Transverse colon (tissue), 4 donors: ENCODE results near the gene HILPDA. TPM values are rescaled to one million over a fixed set of nuclear protein-coding genes. Genes with fewer than 3 reads are reported as not detected.

Source experiments
- DNase-seq: peaks from one replicate; pipeline ENCODE4 v3.0.0-alpha.2; 2019
- H3K27ac ChIP-seq, 4 donors: fragments of 200-600 bp; sonication (generic); 2 replicates each; pipeline ENCODE4 v1.5.1; 2016 to 2018; ENCODE audit warnings: inconsistent platforms in 4 of 4
- H3K27me3 ChIP-seq: fragments of 200-600 bp; sonication (generic); 2 replicates; pipeline ENCODE4 v1.5.1; 2017; ENCODE audit warnings: inconsistent platforms
- H3K36me3 ChIP-seq, 4 donors: fragments of 200-600 bp; sonication (generic); 2 replicates each; pipeline ENCODE4 v1.5.1; 2017 to 2019; ENCODE audit warnings: inconsistent platforms in 4 of 4
- H3K4me1 ChIP-seq, 4 donors: fragments of 200-600 bp; sonication (generic); 2 replicates each; pipeline ENCODE4 v1.5.1; 2017 to 2020; ENCODE audit warnings: inconsistent platforms in 4 of 4
- H3K4me3 ChIP-seq, 4 donors: fragments of 200-600 bp; sonication (generic); 1 replicate in 1 of 4; 2 replicates in 3 of 4; pipeline versions ENCODE4 v1.5.1 to v1.6.1; 2017 to 2019; ENCODE audit warnings: inconsistent platforms in 4 of 4
- H3K9me3 ChIP-seq, 2 donors: fragments of 200-600 bp; sonication (generic); 2 replicates each; pipeline ENCODE4 v1.5.1; 2017 to 2019; ENCODE audit warnings: inconsistent platforms in 2 of 2
- EP300 ChIP-seq: sonication (generic); formaldehyde crosslinking; IDR thresholded peaks from one replicate; pipeline ENCODE4 v1.6.1; 2017; ENCODE audit warnings: antibody characterized with exemption, low read depth
- POLR2A ChIP-seq: fragments of 450-650 bp; IDR thresholded peaks from one replicate; pipeline ENCODE4 v1.6.1; 2016; ENCODE audit warnings: antibody characterized with exemption, mild to moderate bottlenecking, moderate library complexity
- POLR2AphosphoS5 ChIP-seq, 3 donors: sonication (generic); formaldehyde crosslinking; IDR thresholded peaks; one replicate each; pipeline ENCODE4 v1.6.1; 2016; ENCODE audit warnings: antibody characterized with exemption in 3 of 3
- WGBS, 2 donors: methylation state at CpG; one replicate each; pipeline ENCODE4 v1.1.5; 2018; ENCODE audit warnings: low coverage in 1 of 2; 5-methylcytosine and 5-hydroxymethylcytosine counted together
- in situ Hi-C, 4 donors: fragments of 200-750 bp; cut with MboI; loops; one replicate each; pipeline versions ENCODE4 v1.15.0 to v1.15.1; 2017; ENCODE audit warnings: low sequenced_read_pairs in 3 of 4, low pct_ligation_motif_present in 1 of 4, low pct_unique_long_range_greater_than_20kb in 1 of 4
- intact Hi-C: fragments of 100-400 bp; cut with DNase I; formaldehyde crosslinking; loops from one replicate; pipeline ENCODE4 v1.15.1; 2023; ENCODE audit warnings: low total_unique reads
- total RNA-seq, 4 donors: library from RNA; depleted of rRNA; stranded (reverse); fragments of >200 nt; gene quantifications; one replicate each; pipeline ENCODE4 v1.1.0, GENCODE V29; 2016
- TF ChIP-seq, protein P1 (sequence below), 5 experiments: fragments of 200-600 bp in 3 of 5; fragments of 450-650 bp in 2 of 5; sonication (generic) in 3 of 5; IDR thresholded peaks; 1 replicate in 2 of 5; 2 replicates in 3 of 5; pipeline ENCODE4 v1.5.1; 2016 to 2017; ENCODE audit warnings: antibody characterized with exemption in 5 of 5, inconsistent platforms in 3 of 5, mild to moderate bottlenecking in 2 of 5, moderate library complexity in 1 of 5

HILPDA gene, protein sequence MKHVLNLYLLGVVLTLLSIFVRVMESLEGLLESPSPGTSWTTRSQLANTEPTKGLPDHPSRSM
- total RNA-seq, result 10 to 100 TPM in 1 of 4 donors, 1 to 10 TPM in 2, not detected in 1; 5.3 to 35.5 (median 5.9) TPM

DNA sequence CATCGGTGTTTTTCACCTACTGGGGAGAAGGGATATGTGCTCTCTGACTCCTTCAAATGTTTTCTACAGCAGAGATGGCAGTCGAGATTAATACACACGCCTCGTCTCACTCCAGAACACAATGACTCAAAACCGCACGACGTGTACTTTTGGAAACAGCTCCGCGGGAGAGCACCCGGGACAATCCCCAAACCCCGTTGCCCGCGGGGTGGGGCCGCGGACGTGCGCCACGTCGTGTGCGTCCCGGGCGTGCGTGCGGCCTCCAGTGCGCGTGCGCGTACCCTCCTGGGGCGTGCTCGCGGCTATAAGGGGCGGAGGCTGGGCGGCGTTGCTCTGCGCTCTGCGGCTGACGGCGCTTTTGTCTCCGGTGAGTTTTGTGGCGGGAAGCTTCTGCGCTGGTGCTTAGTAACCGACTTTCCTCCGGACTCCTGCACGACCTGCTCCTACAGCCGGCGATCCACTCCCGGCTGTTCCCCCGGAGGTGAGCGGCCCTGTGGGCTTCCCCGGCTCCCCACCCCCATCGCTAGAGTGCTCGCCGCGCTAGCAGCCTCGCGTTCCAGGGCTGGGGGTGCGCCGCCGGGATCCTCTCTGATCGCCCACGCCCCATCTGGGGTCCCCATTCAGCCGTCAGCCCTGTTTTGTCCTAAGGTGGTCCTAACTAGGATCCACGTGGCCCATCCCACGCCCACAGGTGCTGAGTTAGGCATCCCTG lies at the start of gene HILPDA:
Gene HILPDA (plus strand): TSS at position 336 of the 712 bp plus-strand sequence. CDS start 1,391 bp downstream, outside the sequence.
- Histone ChIP-seq H3K36me3 (no peaks in the 10 kb centered on the region), H3K4me1 (peaks cover 5 to 49% (median 39%) of the 10 kb centered on the region in 4 donors), H3K27ac (peak within 1 kb of the TSS; percentile 88 to 93 (median 90)), H3K4me3 (peak within 1 kb of the TSS; percentile 55 to 80 (median 66)), H3K9me3 (no peaks in the 10 kb centered on the region), H3K27me3 (no peaks in the 10 kb centered on the region)
- 0 to 1% methylated on average over 1 to 32 of the region's 64 CpGs for WGBS, 2 donors
- peak; percentile 95 for DNase-seq
- no peak for TF ChIP-seq EP300
- TF ChIP-seq, protein P1, sequence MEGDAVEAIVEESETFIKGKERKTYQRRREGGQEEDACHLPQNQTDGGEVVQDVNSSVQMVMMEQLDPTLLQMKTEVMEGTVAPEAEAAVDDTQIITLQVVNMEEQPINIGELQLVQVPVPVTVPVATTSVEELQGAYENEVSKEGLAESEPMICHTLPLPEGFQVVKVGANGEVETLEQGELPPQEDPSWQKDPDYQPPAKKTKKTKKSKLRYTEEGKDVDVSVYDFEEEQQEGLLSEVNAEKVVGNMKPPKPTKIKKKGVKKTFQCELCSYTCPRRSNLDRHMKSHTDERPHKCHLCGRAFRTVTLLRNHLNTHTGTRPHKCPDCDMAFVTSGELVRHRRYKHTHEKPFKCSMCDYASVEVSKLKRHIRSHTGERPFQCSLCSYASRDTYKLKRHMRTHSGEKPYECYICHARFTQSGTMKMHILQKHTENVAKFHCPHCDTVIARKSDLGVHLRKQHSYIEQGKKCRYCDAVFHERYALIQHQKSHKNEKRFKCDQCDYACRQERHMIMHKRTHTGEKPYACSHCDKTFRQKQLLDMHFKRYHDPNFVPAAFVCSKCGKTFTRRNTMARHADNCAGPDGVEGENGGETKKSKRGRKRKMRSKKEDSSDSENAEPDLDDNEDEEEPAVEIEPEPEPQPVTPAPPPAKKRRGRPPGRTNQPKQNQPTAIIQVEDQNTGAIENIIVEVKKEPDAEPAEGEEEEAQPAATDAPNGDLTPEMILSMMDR (IDR thresholded peaks at IDR 0.05), result no peak
- peak; percentile 83 to 90 (median 84) for TF ChIP-seq POLR2AphosphoS5 (IDR thresholded peaks at IDR 0.05)
- peak; percentile 82 for TF ChIP-seq POLR2A
- in situ Hi-C loops (no loop called here), intact Hi-C loops (no loop called here)

DNA sequence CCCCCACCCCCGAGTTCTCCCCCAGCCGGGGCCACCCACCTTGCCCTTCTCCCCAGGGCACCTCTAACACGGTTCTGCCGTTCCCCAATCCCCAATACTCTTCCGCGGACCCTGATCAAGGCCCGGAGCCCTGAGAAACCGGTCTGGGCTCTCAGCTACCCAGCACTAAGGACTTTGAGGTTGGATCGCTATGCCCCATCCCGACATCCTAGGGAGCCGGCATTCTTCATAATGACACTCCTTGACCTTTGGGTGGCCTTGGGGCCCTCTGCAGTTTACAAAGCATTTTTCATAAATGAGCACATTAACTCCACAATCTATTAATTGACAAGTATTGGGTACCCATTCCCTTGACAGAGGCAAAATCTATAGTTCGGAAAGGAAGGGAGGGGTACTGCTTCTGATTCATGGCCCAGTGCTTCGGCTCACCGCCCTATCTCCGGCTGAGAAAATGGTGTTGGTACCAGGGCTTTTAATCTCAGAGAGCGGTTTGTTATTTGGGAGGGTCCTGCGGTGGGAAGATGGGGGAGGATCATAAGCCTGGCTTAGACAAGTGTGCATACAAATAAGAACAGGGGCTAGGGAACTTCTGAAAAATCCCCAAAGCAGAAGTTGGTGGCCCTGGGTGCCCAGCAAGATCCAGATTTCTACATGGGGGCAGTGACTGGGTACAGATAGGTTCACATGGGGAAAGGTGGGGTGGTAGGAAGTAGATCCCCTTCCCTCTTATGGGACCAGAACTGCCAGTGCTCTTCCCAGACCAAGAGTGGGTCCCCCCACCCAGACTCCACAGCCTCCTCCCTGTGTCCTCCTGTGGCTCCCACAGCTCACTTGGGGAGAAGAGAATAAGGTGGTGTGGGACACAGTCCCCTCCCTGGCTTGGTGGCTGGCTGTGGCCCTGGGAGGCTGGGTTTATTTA lies 49.1 kb upstream of the HILPDA start:
- DNase-seq, result no peak
- H3K27ac ChIP-seq, result peak overlapping the region; percentile 86 to 94 (median 90)
- H3K4me1 ChIP-seq, result peaks cover 20 to 58% (median 44%) of the 10 kb centered on the region in 4 donors
- no peaks in the 10 kb centered on the region for H3K27me3 ChIP-seq
- H3K9me3 ChIP-seq, result no peaks in the 10 kb centered on the region
- no peaks in the 10 kb centered on the region for H3K36me3 ChIP-seq
- in situ Hi-C loops (no loop called here), intact Hi-C loops (no loop called here)
- H3K4me3 ChIP-seq, result peak overlapping the region in 3 of 4 donors; percentile 37 to 83 (median 66)
- WGBS, 2 donors, result 41 to 87% methylated on average over 6 to 17 of the region's 17 CpGs
- no peak for TF ChIP-seq EP300
- no peak for TF ChIP-seq POLR2AphosphoS5 (IDR thresholded peaks at IDR 0.05)
- TF ChIP-seq POLR2A, result no peak
- TF ChIP-seq, protein P1 (IDR thresholded peaks at IDR 0.05), result no peak

DNA sequence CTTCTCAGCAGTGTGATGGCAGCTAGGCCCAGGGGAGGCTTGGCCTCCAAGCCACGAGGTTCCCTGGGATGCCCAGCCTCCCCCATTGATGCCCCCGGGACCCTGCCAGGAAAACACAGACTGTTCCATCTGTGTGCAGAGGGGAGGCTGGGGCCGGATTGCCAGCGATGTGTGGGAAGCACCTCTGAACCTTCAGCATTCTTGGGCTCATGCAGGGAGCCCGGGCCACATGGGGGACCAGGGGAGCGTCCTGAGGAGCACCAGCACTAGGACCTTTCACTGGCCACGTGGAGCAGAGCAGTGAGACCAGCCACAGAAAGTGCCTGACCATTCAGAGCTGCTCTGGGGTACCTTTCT lies 48.5 kb upstream of the HILPDA start:
- peaks cover 20 to 58% (median 44%) of the 10 kb centered on the region in 4 donors for H3K4me1 ChIP-seq
- H3K27me3 ChIP-seq, result no peaks in the 10 kb centered on the region
- in situ Hi-C loops, result no loop called here
- H3K9me3 ChIP-seq, result no peaks in the 10 kb centered on the region
- 79% methylated on average over 4 of the region's 7 CpGs; no CpG with 5 or more reads in 1 of the 2 donors for WGBS, 2 donors
- no peak for DNase-seq
- no peak overlapping the region for H3K4me3 ChIP-seq
- peak overlapping the region; percentile 86 to 94 (median 90) for H3K27ac ChIP-seq
- no peaks in the 10 kb centered on the region for H3K36me3 ChIP-seq
- no peak for TF ChIP-seq EP300
- no peak for TF ChIP-seq POLR2A
- no peak for TF ChIP-seq POLR2AphosphoS5 (IDR thresholded peaks at IDR 0.05)
- TF ChIP-seq, protein P1 (IDR thresholded peaks at IDR 0.05), result no peak
- intact Hi-C loops, result no loop called here
